Measurements from ENCODE around the gene FUT7. TPM values are rescaled to one million over a fixed set of nuclear protein-coding genes. Genes with fewer than 3 reads are reported as not detected.

Gene FUT7
- total and polyA plus RNA-seq, 9 of the 15 experiments (the other 6 are each of a cell fraction or from before 2014, with no cell fraction given) = not detected

GRCh38 chr9:137070201-137070905, 38.5 kb upstream of the FUT7 start, which contains the start of gene SAPCD2 (continued):
- TF ChIP-seq FIP1L1 (IDR thresholded peaks at IDR 0.05; ENCODE audit: low read depth, low read length, poor library complexity, severe bottlenecking) (no peak), NR3C1 (CRISPR knock-in tag; IDR thresholded peaks at IDR 0.05) (no peak), MAX (CRISPR knock-in tag; IDR thresholded peaks at IDR 0.05) (peak; percentile 87), HLTF (IDR thresholded peaks at IDR 0.05) (no peak), KLF1 (tag; IDR thresholded peaks at IDR 0.05) (no peak), KDM4B (IDR thresholded peaks at IDR 0.05; ENCODE audit: borderline replicate concordance in 2 of 2, low read depth in 1 of 2) (no peak), RUNX1 (IDR thresholded peaks at IDR 0.05; ENCODE audit: low read depth) (no peak), ZBTB7A (IDR thresholded peaks at IDR 0.05; ENCODE audit: borderline replicate concordance, control insufficient read depth, low read depth, low read length) (peak; percentile 39; the same call in 1 of the 2 replicates), CGGBP1 (CRISPR knock-in tag; IDR thresholded peaks at IDR 0.05) (no peak), MEF2A (IDR thresholded peaks at IDR 0.05; ENCODE audit: control insufficient read depth, low read depth, low read length) (no peak)
- TF ChIP-seq, protein P1, sequence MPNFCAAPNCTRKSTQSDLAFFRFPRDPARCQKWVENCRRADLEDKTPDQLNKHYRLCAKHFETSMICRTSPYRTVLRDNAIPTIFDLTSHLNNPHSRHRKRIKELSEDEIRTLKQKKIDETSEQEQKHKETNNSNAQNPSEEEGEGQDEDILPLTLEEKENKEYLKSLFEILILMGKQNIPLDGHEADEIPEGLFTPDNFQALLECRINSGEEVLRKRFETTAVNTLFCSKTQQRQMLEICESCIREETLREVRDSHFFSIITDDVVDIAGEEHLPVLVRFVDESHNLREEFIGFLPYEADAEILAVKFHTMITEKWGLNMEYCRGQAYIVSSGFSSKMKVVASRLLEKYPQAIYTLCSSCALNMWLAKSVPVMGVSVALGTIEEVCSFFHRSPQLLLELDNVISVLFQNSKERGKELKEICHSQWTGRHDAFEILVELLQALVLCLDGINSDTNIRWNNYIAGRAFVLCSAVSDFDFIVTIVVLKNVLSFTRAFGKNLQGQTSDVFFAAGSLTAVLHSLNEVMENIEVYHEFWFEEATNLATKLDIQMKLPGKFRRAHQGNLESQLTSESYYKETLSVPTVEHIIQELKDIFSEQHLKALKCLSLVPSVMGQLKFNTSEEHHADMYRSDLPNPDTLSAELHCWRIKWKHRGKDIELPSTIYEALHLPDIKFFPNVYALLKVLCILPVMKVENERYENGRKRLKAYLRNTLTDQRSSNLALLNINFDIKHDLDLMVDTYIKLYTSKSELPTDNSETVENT (CRISPR knock-in tag; IDR thresholded peaks at IDR 0.05) = peak; percentile 67
